ENCODE data around the gene OPALIN.

OPALIN gene

DNA sequence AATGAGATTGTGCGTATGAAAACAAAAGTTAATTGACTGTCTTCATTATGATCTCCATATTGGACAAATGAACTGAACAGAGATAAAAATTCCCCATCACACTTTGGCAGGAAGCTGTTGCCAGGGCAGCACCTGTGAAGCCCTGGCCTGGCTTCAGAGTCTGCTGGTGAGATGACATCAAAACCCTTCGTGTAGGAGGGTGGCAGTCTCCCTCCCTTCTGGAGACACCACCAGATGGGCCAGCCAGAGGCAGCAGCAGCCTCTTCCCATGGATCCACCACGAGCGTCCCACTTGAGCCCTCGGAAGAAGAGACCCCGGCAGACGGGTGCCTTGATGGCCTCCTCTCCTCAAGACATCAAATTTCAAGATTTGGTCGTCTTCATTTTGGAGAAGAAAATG, 54.6 kb downstream of the OPALIN start, which contains the start of gene DNTT:
TSS of gene DNTT (plus strand) at position 205 of the 400 bp plus-strand sequence. CDS start at position 269, 64 bp downstream.
- H3K4me3 Mint-ChIP-seq, result no peak within 1 kb of the TSS
- no peaks in the 10 kb centered on the region for H3K9me3 Mint-ChIP-seq
- no peaks in the 10 kb centered on the region for H3K27me3 Mint-ChIP-seq
- no peak within 1 kb of the TSS for H3K27ac Mint-ChIP-seq
- no peaks in the 10 kb centered on the region for H3K36me3 Mint-ChIP-seq
- peaks cover 59% of the 10 kb centered on the region for H3K4me1 Mint-ChIP-seq

DNA sequence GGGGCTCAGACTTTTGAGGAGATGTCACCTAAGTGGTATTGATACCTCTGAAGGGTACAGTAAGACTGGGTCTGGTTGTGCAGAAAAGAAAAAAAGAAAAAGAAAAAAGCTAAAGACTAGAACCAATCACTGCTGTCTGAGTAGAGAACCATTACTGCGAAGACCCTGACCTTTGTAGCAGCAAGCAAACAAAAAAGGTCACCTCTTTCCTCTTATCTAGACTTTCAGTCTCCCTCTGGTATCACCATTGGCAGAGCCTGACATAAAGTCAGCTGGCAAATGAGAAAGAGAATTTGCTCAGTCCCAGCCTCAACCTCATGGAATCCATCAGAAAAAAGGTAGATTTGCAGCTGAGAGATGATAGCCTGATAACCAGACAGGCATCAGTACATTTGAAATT, 57.2 kb downstream of the OPALIN start:
- H3K4me3 Mint-ChIP-seq, result no peak overlapping the region
- no peaks in the 10 kb centered on the region for H3K36me3 Mint-ChIP-seq
- H3K27me3 Mint-ChIP-seq, result no peaks in the 10 kb centered on the region
- H3K27ac Mint-ChIP-seq, result no peak overlapping the region
- no peaks in the 10 kb centered on the region for H3K9me3 Mint-ChIP-seq
- H3K4me1 Mint-ChIP-seq, result peaks cover 79% of the 10 kb centered on the region

DNA sequence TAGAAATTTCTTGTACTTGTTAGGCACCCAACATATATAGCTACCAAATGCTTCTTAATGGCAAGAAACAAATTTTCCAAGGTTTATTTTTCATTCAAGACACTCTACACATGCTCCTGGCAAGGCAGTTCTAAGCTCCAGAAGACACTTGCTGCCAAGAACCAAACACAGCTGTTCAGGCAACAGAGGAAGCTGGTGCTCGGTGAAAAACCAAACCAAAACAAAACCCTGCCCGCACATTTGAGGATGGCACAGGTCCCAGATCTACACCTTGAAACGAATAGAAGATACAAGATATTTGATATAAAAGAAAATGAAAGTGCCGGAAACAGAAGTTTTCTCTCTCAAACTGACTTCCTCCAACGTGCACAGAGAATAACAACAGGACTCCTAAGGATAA, 59.4 kb downstream of the OPALIN start:
- H3K4me3 Mint-ChIP-seq, result peak overlapping the region; percentile 73
- H3K36me3 Mint-ChIP-seq, result no peaks in the 10 kb centered on the region

DNA sequence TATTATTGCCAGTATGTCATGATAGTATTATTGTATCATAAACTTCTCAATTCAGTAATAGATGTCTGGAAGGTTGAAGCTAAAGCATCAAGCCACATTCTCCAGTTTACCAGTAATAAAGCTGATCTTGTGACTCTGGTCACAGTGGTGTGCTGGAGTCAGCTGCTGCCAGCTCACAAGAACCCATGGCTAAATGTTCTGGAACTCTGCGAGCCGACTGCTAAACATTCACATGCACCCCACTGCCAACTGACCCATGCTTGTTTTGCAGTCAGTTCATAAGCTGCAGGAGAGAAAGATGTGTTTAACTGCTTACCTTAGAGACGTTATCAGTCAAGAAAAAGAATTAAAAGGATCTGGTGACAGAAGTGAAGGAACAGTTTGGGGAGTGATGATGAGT, 60.4 kb downstream of the OPALIN start:
- Mint-ChIP-seq H3K9me3 (no peaks in the 10 kb centered on the region), H3K27me3 (no peaks in the 10 kb centered on the region), H3K4me3 (peak overlapping the region; percentile 48), H3K4me1 (peaks cover 78% of the 10 kb centered on the region), H3K27ac (peak overlapping the region; percentile 91), H3K36me3 (no peaks in the 10 kb centered on the region)

More for the DNA sequence above, 59.4 kb downstream of the OPALIN start:
- H3K4me1 Mint-ChIP-seq, result peaks cover 84% of the 10 kb centered on the region
- H3K27ac Mint-ChIP-seq, result peak overlapping the region; percentile 91
- H3K9me3 Mint-ChIP-seq, result no peaks in the 10 kb centered on the region
- no peaks in the 10 kb centered on the region for H3K27me3 Mint-ChIP-seq

- Mint-ChIP-seq H3K4me1 (peaks cover 76% of the 10 kb centered on the region), H3K27me3 (no peaks in the 10 kb centered on the region), H3K9me3 (no peaks in the 10 kb centered on the region), H3K4me3 (no peak overlapping the region), H3K36me3 (no peaks in the 10 kb centered on the region), H3K27ac (no peak overlapping the region)
Observed at GRCh38 chr10:96297486-96297885, 61.3 kb downstream of the OPALIN start.

GRCh38 chr10:96295475-96295874, 63.3 kb downstream of the OPALIN start:
- no peaks in the 10 kb centered on the region for H3K9me3 Mint-ChIP-seq
- peaks cover 63% of the 10 kb centered on the region for H3K4me1 Mint-ChIP-seq
- no peaks in the 10 kb centered on the region for H3K27me3 Mint-ChIP-seq
- no peaks in the 10 kb centered on the region for H3K36me3 Mint-ChIP-seq
- H3K4me3 Mint-ChIP-seq, result no peak overlapping the region
- peak overlapping the region; percentile 48 for H3K27ac Mint-ChIP-seq
